Measurements from ENCODE around the gene COL15A1. TPM values are rescaled to one million over a fixed set of nuclear protein-coding genes. Genes with fewer than 3 reads are reported as not detected.

The COL15A1 gene
- total RNA-seq, 1 experiment from 2014 or later = not detected

DNA sequence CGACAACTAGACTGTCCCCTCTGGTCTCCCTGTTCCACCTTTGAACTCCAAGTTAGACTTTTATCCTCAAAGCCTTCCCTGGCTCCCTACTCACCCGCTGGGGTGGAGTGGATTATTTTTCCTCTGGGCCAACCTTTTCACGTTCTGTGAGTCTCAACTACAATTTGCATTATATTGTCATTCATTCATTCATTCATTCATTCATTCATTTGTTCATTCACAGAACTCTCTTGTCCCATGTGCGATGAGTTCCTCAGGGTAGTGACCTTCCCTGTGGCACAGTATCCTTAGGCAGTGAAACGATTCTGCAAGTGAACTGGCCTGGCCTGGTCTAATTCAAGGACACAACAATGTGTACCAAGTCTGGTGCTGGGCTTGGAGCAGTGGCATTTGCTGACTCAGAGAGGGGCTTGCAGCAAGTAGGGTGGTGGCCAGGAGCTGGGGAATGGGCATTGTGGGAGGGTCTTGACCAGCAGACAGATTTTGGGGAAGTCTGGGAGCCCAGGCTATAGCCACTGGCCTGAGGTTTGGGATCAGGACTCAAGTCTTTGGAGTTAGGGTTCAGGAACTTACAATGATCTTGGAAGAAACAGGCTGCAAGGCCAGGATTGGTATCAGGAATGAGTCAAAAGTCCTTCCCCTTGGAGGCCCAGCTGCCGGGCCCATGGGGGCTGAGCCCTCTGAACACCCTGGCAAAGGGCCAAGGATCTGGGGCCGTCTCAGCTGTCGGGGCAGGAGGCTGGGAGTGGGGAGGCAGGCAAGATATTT lies 37.2 kb upstream of the COL15A1 start:
- intact Hi-C loops (cut with micrococcal nuclease) = loop anchor here (5.0 kb wide), 1 partner anchor 44 kb away; no protein-coding TSS in a partner anchor
- CTCF ChIA-PET = interaction anchor here (0.5 to 1.0 kb wide), 4 partner anchors 53 to 235 kb away, joined by 3 to 4 read pairs (median 3); no protein-coding TSS in a partner anchor
- POLR2A ChIA-PET = interaction anchor here (0.5 kb wide), 1 partner anchor 17 kb away, joined by 3 read pairs; no protein-coding TSS in a partner anchor

DNA sequence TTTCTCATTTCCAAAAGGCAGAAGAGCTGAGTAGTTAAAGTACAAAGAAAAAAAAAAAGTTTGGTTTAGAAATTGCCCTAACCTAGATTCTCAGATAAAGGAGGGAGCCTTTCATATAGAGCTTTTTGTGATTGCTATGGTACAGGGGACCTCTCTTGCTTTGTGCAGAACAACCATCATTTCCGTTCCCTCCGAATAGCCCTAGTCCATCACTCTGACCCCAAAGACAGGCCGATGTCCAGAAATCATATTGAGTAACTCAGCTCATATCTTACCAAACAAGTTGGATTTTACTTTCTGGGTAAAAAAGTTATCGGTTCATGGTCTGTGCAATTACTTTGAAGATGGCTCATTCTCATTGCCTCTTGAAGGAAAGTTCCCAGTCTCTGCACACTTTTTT lies 36.7 kb upstream of the COL15A1 start:
- TF ChIP-seq, protein P1, sequence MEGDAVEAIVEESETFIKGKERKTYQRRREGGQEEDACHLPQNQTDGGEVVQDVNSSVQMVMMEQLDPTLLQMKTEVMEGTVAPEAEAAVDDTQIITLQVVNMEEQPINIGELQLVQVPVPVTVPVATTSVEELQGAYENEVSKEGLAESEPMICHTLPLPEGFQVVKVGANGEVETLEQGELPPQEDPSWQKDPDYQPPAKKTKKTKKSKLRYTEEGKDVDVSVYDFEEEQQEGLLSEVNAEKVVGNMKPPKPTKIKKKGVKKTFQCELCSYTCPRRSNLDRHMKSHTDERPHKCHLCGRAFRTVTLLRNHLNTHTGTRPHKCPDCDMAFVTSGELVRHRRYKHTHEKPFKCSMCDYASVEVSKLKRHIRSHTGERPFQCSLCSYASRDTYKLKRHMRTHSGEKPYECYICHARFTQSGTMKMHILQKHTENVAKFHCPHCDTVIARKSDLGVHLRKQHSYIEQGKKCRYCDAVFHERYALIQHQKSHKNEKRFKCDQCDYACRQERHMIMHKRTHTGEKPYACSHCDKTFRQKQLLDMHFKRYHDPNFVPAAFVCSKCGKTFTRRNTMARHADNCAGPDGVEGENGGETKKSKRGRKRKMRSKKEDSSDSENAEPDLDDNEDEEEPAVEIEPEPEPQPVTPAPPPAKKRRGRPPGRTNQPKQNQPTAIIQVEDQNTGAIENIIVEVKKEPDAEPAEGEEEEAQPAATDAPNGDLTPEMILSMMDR (IDR thresholded peaks at IDR 0.05; ENCODE audit: unreplicated experiment) = no peak
- peaks cover 11% of the 10 kb centered on the region for H3K4me1 Mint-ChIP-seq (ENCODE audit: insufficient read depth, unreplicated experiment)
- intact Hi-C loops (cut with micrococcal nuclease) = loop anchor here (5.0 kb wide), 1 partner anchor 45 kb away; no protein-coding TSS in a partner anchor
- no peak for DNase-seq (ENCODE audit: unreplicated experiment)
- no TSS peak for BruUV-seq (replicated peaks)
- no peaks in the 10 kb centered on the region for H3K36me3 Mint-ChIP-seq (ENCODE audit: insufficient read depth, unreplicated experiment)
- H3K9me3 Mint-ChIP-seq (ENCODE audit: unreplicated experiment) = no peaks in the 10 kb centered on the region
- POLR2A ChIA-PET = interaction anchor here (0.5 kb wide), 1 partner anchor 16 kb away, joined by 3 read pairs; no protein-coding TSS in a partner anchor
- no peak overlapping the region for H3K4me3 Mint-ChIP-seq (ENCODE audit: unreplicated experiment)
- CTCF ChIA-PET = interaction anchor here (0.5 to 1.0 kb wide), 3 partner anchors 60 to 234 kb away, joined by 3 to 4 read pairs (median 3); no protein-coding TSS in a partner anchor
- H3K27me3 Mint-ChIP-seq (ENCODE audit: insufficient read depth, unreplicated experiment) = peaks cover 21% of the 10 kb centered on the region
- no peak overlapping the region for H3K27ac Mint-ChIP-seq (ENCODE audit: low read depth, unreplicated experiment)

More for the DNA sequence above, 37.2 kb upstream of the COL15A1 start:
- DNase-seq (ENCODE audit: unreplicated experiment) = no peak
- H3K27ac Mint-ChIP-seq (ENCODE audit: low read depth, unreplicated experiment) = no peak overlapping the region
- H3K4me3 Mint-ChIP-seq (ENCODE audit: unreplicated experiment) = no peak overlapping the region
- no TSS peak for BruUV-seq (replicated peaks)
- H3K36me3 Mint-ChIP-seq (ENCODE audit: insufficient read depth, unreplicated experiment) = no peaks in the 10 kb centered on the region
- H3K27me3 Mint-ChIP-seq (ENCODE audit: insufficient read depth, unreplicated experiment) = peaks cover 21% of the 10 kb centered on the region
- peaks cover 11% of the 10 kb centered on the region for H3K4me1 Mint-ChIP-seq (ENCODE audit: insufficient read depth, unreplicated experiment)
- no peaks in the 10 kb centered on the region for H3K9me3 Mint-ChIP-seq (ENCODE audit: unreplicated experiment)
- TF ChIP-seq, protein P1 (IDR thresholded peaks at IDR 0.05; ENCODE audit: unreplicated experiment) = no peak

DNA sequence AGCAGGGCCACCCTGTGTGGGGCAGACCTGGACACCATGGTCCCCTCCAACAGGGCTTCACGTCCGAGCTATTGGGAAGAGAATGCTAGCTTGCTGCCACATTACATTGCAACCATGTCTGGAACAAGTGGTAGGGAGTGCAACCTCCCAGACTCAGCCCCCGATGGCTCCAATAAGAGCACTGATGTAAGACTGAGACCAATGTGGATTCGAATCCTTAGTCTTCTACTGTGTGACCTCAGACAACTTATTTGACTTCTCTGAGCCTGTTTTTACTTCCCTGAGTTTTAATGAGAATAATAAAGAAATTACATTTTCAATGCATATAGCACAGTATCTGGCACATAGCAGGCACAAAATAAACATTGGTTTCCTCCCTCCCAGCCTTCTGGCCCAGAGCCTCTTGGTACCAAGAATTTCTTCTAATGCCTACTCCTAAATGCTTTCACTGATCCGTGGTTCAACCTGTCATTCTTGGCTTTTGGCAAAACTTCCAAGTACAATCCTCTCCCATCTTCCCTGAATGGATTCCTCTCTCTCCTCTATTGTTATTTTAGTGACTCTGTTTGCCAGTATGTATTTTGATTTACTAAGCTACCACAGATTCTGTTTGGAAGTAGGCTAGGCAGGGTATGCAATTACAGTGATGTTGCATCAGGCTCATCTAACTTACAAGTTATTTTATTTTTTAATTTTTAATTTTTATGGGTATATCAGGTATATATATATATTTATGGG lies 34.6 kb upstream of the COL15A1 start:
- Mint-ChIP-seq H3K4me3 (ENCODE audit: unreplicated experiment) (no peak overlapping the region), H3K36me3 (ENCODE audit: insufficient read depth, unreplicated experiment) (no peaks in the 10 kb centered on the region), H3K4me1 (ENCODE audit: insufficient read depth, unreplicated experiment) (peaks cover 11% of the 10 kb centered on the region), H3K27me3 (ENCODE audit: insufficient read depth, unreplicated experiment) (peaks cover 4% of the 10 kb centered on the region), H3K9me3 (ENCODE audit: unreplicated experiment) (no peaks in the 10 kb centered on the region), H3K27ac (ENCODE audit: low read depth, unreplicated experiment) (no peak overlapping the region)
- TF ChIP-seq, protein P1 (IDR thresholded peaks at IDR 0.05; ENCODE audit: unreplicated experiment) = no peak
- BruUV-seq (replicated peaks) = no TSS peak
- CTCF ChIA-PET = interaction anchor here (0.5 to 1.3 kb wide), 6 partner anchors 10 to 1038 kb away, joined by 3 to 4 read pairs (median 4); no protein-coding TSS in a partner anchor
- POLR2A ChIA-PET = no interaction called here
- intact Hi-C loops (cut with micrococcal nuclease) = loop anchor here (5.0 kb wide), 1 partner anchor 47 kb away; no protein-coding TSS in a partner anchor
- peak; percentile 61 for DNase-seq (ENCODE audit: unreplicated experiment)

DNA sequence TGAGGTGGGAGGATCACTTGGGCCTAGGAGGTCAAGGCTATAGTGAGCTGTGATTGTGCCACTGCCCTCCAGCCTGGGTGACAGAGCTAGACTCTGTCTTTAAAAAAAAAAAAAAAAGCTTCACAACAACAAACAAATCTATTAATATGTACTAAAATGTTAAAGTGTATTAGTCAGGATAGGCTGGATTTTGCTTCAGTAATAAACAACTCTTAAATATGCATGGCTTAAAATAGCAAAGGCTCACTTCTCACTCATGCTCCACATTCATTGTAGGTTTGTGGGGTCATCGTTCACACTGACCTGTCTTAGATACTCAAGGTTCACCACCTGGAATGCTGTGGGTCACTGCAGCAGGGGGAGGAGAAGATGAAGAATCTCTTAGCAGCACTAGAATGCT lies 33.8 kb upstream of the COL15A1 start:
- Mint-ChIP-seq H3K4me3 (ENCODE audit: unreplicated experiment) (no peak overlapping the region), H3K27ac (ENCODE audit: low read depth, unreplicated experiment) (no peak overlapping the region), H3K27me3 (ENCODE audit: insufficient read depth, unreplicated experiment) (no peaks in the 10 kb centered on the region), H3K9me3 (ENCODE audit: unreplicated experiment) (no peaks in the 10 kb centered on the region), H3K4me1 (ENCODE audit: insufficient read depth, unreplicated experiment) (peaks cover 11% of the 10 kb centered on the region), H3K36me3 (ENCODE audit: insufficient read depth, unreplicated experiment) (no peaks in the 10 kb centered on the region)
- CTCF ChIA-PET = interaction anchor here (1.0 kb wide), 1 partner anchor 50 kb away, joined by 3 read pairs; no protein-coding TSS in a partner anchor
- DNase-seq (ENCODE audit: unreplicated experiment) = no peak
- TF ChIP-seq, protein P1 (IDR thresholded peaks at IDR 0.05; ENCODE audit: unreplicated experiment) = no peak
- intact Hi-C loops (cut with micrococcal nuclease) = loop anchor here (5.0 kb wide), 1 partner anchor 48 kb away; no protein-coding TSS in a partner anchor
- POLR2A ChIA-PET = no interaction called here
- no TSS peak for BruUV-seq (replicated peaks)

Data from MCF 10A (cell line).